NCI-H82 (cell line): ENCODE data around the gene AHDC1.
"Not testable (repeated sequence)": the region's sequence is repeated elsewhere in the genome, so short reads cannot be mapped to it uniquely, and the experiment has no call there.

Source experiments
- DNase-seq: peaks from one replicate; lab custom pipeline; 2025; lab: John Stamatoyannopoulos, UW

The AHDC1 gene

GRCh38 chr1:27634177-27634984, 30.4 kb upstream of the AHDC1 start:
- no peak for DNase-seq

DNA sequence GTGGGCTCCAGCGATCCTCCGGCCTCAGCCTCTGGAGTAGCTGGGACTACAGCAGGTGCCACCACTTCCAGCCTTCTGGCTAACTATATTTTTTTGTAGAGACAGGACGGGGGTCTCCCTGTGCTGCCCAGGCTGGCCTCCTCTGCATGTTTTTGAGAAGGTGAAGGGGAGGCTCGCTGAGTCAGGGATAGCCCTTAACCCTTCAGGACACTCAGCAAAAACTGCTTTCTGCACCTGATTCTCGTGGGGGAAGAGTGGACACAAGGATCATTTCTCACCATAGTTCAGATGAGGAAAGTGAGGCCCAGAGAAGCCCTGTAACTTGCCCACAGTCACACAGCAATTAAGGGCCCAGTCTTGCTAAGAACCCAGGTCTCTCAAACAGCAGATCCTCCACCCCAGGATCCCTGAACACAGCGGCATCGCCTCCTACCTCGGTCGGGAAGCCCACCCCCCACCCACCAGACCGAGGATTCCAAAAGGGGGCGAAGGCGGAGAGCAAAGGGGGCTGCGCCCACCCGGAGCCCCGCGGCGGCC, 29.8 kb upstream of the AHDC1 start:
- no peak for DNase-seq

DNA sequence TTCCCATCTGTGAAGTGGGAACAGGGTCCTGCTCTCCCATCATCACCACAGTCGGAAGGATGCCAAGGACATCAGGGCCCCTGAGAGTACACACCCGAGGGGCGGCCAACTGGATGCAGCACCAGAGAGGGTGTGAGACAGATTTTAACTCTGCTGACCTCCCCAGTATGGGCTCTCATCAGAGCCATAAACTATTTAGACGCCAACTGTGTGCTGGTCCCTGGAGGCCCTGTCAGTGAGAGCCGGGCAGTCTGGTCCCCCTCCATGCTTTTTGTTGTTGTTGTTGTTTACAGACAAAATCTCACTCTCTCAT, 29.3 kb upstream of the AHDC1 start:
- DNase-seq, result no peak

- no peak for DNase-seq
Observed at GRCh38 chr1:27632387-27633297, 28.7 kb upstream of the AHDC1 start.

DNA sequence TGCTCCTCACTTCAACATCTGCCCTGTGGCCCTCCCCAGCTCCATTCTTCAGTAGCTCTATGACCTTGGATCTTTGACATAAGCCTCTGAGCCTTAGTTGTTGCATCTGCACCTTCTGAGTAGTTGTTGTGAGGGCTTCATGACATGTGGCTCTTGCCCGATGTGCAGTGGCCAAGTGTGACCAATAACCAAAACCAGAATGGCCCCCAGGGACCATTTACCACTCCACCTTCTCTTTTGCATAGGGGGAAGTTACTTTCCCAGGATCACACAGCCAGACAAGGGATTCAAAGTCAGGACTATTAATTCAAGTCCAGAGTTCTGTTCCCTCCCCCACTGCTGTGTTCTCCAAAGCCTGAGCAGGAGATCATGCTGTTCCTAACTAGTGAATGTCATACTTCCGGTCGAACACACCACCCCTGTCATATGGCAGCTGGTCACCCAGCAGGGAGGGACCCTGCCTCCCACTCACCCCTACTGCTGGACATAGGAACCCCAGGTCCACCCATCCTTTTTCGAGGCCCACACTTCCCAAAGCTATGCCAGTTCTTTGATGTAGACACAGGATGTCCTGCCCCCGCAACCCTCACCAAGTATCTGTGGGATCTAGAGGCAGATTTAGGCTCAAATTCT, 27.0 kb upstream of the AHDC1 start:
- DNase-seq, result no peak

DNA sequence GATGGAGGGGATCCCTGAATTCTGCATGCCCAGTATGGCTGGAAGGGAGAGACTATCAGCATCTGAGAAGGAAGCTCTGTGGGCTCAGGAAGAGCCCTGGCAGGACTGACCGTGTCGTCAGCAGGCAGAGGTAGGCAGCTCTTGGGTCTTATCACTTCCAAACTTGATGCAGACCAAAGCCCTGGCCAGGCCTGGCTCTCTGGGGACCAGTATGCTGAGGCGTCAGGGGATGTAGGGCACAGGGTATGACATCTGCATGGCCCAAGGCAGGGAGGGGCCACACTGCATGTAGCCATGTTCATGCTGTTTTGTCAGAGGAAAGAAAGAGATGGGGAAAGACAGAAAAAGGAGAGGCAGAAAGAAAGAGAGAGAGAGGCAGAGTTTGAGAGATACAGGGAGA, 24.8 kb upstream of the AHDC1 start:
- no peak for DNase-seq

GRCh38 chr1:27627733-27628132, 23.8 kb upstream of the AHDC1 start:
- not testable (repeated sequence) for DNase-seq

- DNase-seq, result no peak
Observed at GRCh38 chr1:27627061-27627460, 23.1 kb upstream of the AHDC1 start.

- no peak for DNase-seq
Observed at GRCh38 chr1:27626031-27626935, 22.3 kb upstream of the AHDC1 start.

- peak; percentile 52 for DNase-seq
Observed at GRCh38 chr1:27624467-27625178, 20.7 kb upstream of the AHDC1 start.

- DNase-seq, result no peak
Observed at GRCh38 chr1:27623327-27624212, 19.6 kb upstream of the AHDC1 start.

DNA sequence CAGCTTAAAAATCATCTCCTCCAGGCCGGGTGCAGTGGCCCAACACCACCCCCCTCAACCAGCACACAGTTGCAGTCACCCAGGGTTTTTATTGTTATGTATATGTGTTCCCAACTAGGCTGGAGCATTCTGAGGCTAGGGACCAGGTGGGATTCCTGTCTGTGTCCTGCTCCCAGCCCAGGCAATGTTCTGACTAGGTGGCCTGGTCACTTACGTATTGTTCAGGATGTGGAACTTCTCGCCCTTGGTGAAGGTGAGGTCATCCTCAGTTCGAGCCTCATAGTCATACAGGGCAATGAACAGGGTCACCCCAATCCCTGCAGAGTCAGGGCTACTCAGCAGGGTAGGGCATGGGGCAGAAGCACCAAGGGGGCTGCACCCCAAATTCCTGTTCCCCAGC, 18.9 kb upstream of the AHDC1 start:
- no peak for DNase-seq

GRCh38 chr1:27621051-27621920, 17.3 kb upstream of the AHDC1 start:
- DNase-seq, result no peak

DNA sequence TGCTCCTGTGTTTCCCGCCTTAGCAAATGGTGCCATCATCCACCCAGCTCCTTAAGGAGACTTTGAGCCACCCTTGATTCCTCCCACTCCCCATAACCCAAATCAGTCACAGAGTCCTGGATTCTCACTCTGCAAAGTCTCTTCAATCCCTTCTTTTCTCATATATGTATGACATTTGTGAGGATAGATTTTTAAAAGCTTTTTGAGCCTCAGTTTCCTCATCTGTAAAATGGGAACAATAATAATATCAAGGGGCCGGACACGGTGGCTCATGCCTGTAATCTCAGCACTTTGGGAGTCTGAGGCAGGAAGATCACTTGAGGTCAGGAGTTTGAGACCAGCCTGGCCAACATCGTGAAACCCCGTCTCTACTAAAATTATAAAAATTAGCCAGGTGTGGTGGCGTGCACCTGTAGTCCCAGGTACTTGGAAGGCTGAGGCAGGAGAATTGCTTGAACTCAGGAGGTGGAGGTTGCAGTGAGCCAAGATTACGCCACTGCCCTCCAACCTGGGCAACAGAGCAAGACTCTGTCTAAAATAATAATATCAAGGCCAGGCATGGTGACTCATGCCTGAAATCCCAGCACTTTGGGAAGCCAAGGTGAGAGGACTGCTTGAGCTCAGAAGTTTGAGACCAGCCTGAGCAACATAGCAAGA, 16.0 kb upstream of the AHDC1 start:
- DNase-seq, result not testable (repeated sequence)

DNA sequence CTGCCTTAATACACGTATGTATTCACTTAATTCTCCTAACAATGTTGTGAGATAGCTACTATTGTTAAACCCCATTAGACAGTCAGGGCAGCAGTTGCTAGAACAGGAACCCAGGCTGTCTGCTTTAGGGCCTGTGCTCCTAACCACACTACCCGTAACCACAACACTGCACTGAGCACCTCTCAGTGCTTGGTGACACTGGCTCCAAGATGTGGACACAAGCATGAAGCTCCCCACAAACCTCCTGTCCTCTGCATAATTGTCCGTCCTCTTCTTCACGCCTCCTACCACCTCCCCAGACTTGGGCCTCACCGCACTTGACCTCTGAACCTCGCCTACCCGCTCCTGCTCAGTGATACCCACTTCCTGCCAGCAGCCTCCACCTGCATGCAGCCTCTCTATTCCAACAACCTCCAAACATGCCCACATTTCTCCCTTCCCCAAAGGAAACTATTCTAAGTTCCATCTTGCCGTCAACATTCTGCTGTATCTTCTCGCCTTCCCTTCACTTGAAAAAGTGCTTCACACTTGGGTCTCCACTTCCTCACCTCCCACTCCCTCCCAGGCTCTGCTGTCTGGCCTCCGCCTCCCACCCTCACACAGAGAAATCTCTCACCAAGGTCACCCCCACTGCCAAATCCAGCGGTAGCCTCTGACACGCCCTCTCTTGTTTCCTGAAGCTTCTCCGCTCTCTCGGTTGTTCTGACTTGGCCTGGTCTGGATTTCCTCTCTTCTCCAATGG, 14.6 kb upstream of the AHDC1 start:
- no peak for DNase-seq

DNA sequence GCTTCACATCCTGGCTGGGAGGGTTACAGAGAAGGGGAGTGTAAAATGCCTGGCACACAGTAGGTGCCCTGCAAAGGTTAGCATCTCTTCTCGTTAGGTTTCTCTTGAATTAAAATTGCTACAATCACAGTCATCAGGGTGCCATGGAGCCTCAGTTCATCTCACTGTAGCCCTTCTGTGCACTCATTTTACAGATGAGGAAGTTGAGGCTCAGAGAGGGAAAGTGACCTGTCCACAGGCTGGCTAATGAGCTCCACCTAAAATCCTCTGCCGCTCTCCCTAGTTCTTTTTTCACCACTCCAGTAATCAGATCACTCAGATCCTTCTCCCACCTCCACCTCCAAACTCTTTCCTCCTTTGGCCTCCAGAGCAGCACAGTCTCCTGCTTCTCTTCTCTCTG, 13.5 kb upstream of the AHDC1 start:
- no peak for DNase-seq

DNA sequence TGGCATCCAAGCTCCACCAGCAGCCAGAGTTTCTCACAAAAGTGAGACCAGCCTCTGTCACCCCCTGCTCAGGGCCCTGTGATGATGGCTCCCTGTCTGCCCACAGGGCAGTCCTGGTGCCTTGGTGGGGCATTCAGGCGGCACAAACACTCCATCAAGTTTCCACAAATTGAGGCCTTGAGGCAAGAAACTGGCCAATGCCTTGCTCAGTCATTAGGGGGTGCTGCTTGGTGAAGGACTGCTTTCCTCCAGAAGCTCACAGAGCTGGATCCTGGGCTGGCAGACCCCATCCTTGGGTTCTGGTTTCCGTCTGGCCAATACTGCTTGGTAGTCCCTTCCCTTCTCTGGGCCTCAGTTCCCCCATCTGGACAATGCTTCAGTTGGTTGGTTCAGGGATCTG, 12.5 kb upstream of the AHDC1 start:
- no peak for DNase-seq
